IPS DF 6.9 (cell line): ENCODE data around the gene MT1E.

Experiments
- DNase-seq: peaks from one replicate; pipeline ENCODE4 v3.0.0-alpha.2; 2013; ENCODE audit warnings: low read depth, low spot score
- H3K27ac ChIP-seq: one replicate; pipeline ENCODE4 v1.5.1; 2013; ENCODE audit warnings: low read length, control low read depth
- H3K27me3 ChIP-seq: 2 replicates; pipeline ENCODE4 v1.6.1; 2013; ENCODE audit warnings: mild to moderate bottlenecking, low read length; ENCODE audit not compliant: control insufficient read depth, insufficient read depth
- H3K36me3 ChIP-seq: 2 replicates; pipeline ENCODE4 v1.6.1; 2013; ENCODE audit warnings: low read length; ENCODE audit not compliant: control insufficient read depth, insufficient read depth
- H3K4me1 ChIP-seq: 2 replicates; pipeline ENCODE4 v1.6.1; 2013; ENCODE audit warnings: low read length; ENCODE audit not compliant: control insufficient read depth, insufficient read depth
- H3K4me3 ChIP-seq: 2 replicates; pipeline ENCODE4 v1.5.1; 2013; ENCODE audit warnings: mild to moderate bottlenecking, low read length
- H3K9me3 ChIP-seq: 2 replicates; pipeline ENCODE4 v1.6.1; 2013; ENCODE audit warnings: low read length, inconsistent platforms; ENCODE audit not compliant: control insufficient read depth, insufficient read depth
- WGBS: extraction: QIAGEN DNeasy Blood & Tissue Kit; methylation state at CpG from one replicate; pipeline ENCODE4 v1.1.7; 2013; ENCODE audit warnings: mixed read lengths, missing lambda C conversion rate; ENCODE audit not compliant: insufficient read length, insufficient coverage; 5-methylcytosine and 5-hydroxymethylcytosine counted together

Gene MT1E

GRCh38 chr16:56591377-56592060 lies 34.1 kb upstream of the MT1E start:
- no peaks in the 10 kb centered on the region for H3K4me1 ChIP-seq
- H3K27ac ChIP-seq, result no peak overlapping the region
- no CpG with 5 or more reads among the region's 4 CpGs for WGBS
- no peak for DNase-seq
- no peaks in the 10 kb centered on the region for H3K36me3 ChIP-seq
- H3K4me3 ChIP-seq, result no peak overlapping the region
- peaks cover 20% of the 10 kb centered on the region for H3K27me3 ChIP-seq
- no peaks in the 10 kb centered on the region for H3K9me3 ChIP-seq

GRCh38 chr16:56593573-56594291 lies 31.8 kb upstream of the MT1E start:
- H3K36me3 ChIP-seq, result no peaks in the 10 kb centered on the region
- H3K4me3 ChIP-seq, result no peak overlapping the region
- H3K27ac ChIP-seq, result no peak overlapping the region
- WGBS, result no CpG with 5 or more reads among the region's 6 CpGs
- DNase-seq, result no peak
- H3K4me1 ChIP-seq, result no peaks in the 10 kb centered on the region
- H3K27me3 ChIP-seq, result peaks cover 18% of the 10 kb centered on the region
- H3K9me3 ChIP-seq, result no peaks in the 10 kb centered on the region

GRCh38 chr16:56594292-56594619 lies 31.3 kb upstream of the MT1E start:
- Histone ChIP-seq H3K27ac (no peak overlapping the region), H3K9me3 (no peaks in the 10 kb centered on the region), H3K36me3 (no peaks in the 10 kb centered on the region), H3K27me3 (peaks cover 14% of the 10 kb centered on the region), H3K4me3 (no peak overlapping the region), H3K4me1 (no peaks in the 10 kb centered on the region)
- no peak for DNase-seq
- WGBS, result no CpG with 5 or more reads among the region's 5 CpGs

GRCh38 chr16:56600398-56600999 lies 25.1 kb upstream of the MT1E start:
- no peaks in the 10 kb centered on the region for H3K27me3 ChIP-seq
- H3K9me3 ChIP-seq, result no peaks in the 10 kb centered on the region
- no peak for DNase-seq
- WGBS, result no CpG with 5 or more reads among the region's 8 CpGs
- H3K4me3 ChIP-seq, result no peak overlapping the region
- H3K4me1 ChIP-seq, result no peaks in the 10 kb centered on the region
- H3K27ac ChIP-seq, result no peak overlapping the region
- no peaks in the 10 kb centered on the region for H3K36me3 ChIP-seq

- no peak overlapping the region for H3K4me3 ChIP-seq
- H3K27me3 ChIP-seq, result no peaks in the 10 kb centered on the region
- no peaks in the 10 kb centered on the region for H3K36me3 ChIP-seq
- no CpG with 5 or more reads among the region's 9 CpGs for WGBS
- H3K9me3 ChIP-seq, result no peaks in the 10 kb centered on the region
- H3K4me1 ChIP-seq, result no peaks in the 10 kb centered on the region
- no peak for DNase-seq
- no peak overlapping the region for H3K27ac ChIP-seq
Observed at GRCh38 chr16:56601325-56601724, 24.3 kb upstream of the MT1E start.

- Histone ChIP-seq H3K27me3 (peaks cover 8% of the 10 kb centered on the region; the same call in 1 of the 2 replicates), H3K36me3 (no peaks in the 10 kb centered on the region), H3K4me1 (0 out of 2 replicates have a peak, but pooled peaks cover 2% of the 10 kb centered on the region), H3K27ac (no peak overlapping the region), H3K4me3 (no peak overlapping the region), H3K9me3 (no peaks in the 10 kb centered on the region)
- DNase-seq, result no peak
- WGBS, result no CpG with 5 or more reads among the region's 4 CpGs
Observed at GRCh38 chr16:56603589-56603988, 22.0 kb upstream of the MT1E start.

GRCh38 chr16:56604966-56605365 lies 20.6 kb upstream of the MT1E start:
- Histone ChIP-seq H3K4me3 (no peak overlapping the region), H3K27me3 (peaks cover 21% of the 10 kb centered on the region), H3K9me3 (no peaks in the 10 kb centered on the region), H3K4me1 (0 out of 2 replicates have a peak, but pooled peaks cover 2% of the 10 kb centered on the region), H3K36me3 (no peaks in the 10 kb centered on the region), H3K27ac (no peak overlapping the region)
- WGBS, result no CpG with 5 or more reads among the region's 4 CpGs
- no peak for DNase-seq

GRCh38 chr16:56605475-56605874 lies 20.1 kb upstream of the MT1E start:
- no CpG with 5 or more reads among the region's 1 CpG for WGBS
- Histone ChIP-seq H3K4me3 (no peak overlapping the region), H3K4me1 (0 out of 2 replicates have a peak, but pooled peaks cover 2% of the 10 kb centered on the region), H3K27ac (no peak overlapping the region), H3K36me3 (no peaks in the 10 kb centered on the region), H3K9me3 (no peaks in the 10 kb centered on the region), H3K27me3 (peaks cover 26% of the 10 kb centered on the region)
- no peak for DNase-seq

- Histone ChIP-seq H3K4me3 (no peak overlapping the region), H3K27me3 (peaks cover 30% of the 10 kb centered on the region), H3K4me1 (0 out of 2 replicates have a peak, but pooled peaks cover 2% of the 10 kb centered on the region), H3K9me3 (no peaks in the 10 kb centered on the region), H3K27ac (no peak overlapping the region), H3K36me3 (no peaks in the 10 kb centered on the region)
- DNase-seq, result no peak
- WGBS, result no CpG with 5 or more reads among the region's 3 CpGs
Observed at GRCh38 chr16:56606071-56606475, 19.5 kb upstream of the MT1E start.

- no peaks in the 10 kb centered on the region for H3K36me3 ChIP-seq
- DNase-seq, result no peak
- H3K4me3 ChIP-seq, result no peak overlapping the region
- no peaks in the 10 kb centered on the region for H3K9me3 ChIP-seq
- no peak overlapping the region for H3K27ac ChIP-seq
- peaks cover 30% of the 10 kb centered on the region for H3K27me3 ChIP-seq
- no CpG with 5 or more reads among the region's 8 CpGs for WGBS
- 0 out of 2 replicates have a peak, but pooled peaks cover 2% of the 10 kb centered on the region for H3K4me1 ChIP-seq
Observed at GRCh38 chr16:56606476-56607108, 19.0 kb upstream of the MT1E start.
